ENCODE results near the gene CDC34. TPM values are rescaled to one million over a fixed set of nuclear protein-coding genes. Genes with fewer than 3 reads are reported as not detected.
A peak's percentile ranks its signal among the peaks of the same experiment; 100 is the strongest.

Gene CDC34
- total RNA-seq, 2 donors from 2014 or later: 77.0 to 101 TPM

- intact Hi-C loops (cut with DNase I): no loop called here
- H3K27me3 ChIP-seq: peaks cover 0 to 20% of the 10 kb centered on the region in 2 donors
- WGBS, 2 donors: 4 to 32% methylated on average over 5 to 74 of the region's 75 CpGs
- no peaks in the 10 kb centered on the region for H3K36me3 ChIP-seq (replicated peaks in 1 of 2; ENCODE audit: insufficient read depth in 1 of 2, low read depth in 2 of 2)
- ATAC-seq (peak; percentile 37), DNase-seq (peak in 1 of 4 donors; percentile 57)
- no peak overlapping the region for H3K27ac ChIP-seq
- no peak for TF ChIP-seq POLR2A (IDR thresholded peaks at IDR 0.05)
- TF ChIP-seq, protein P1, sequence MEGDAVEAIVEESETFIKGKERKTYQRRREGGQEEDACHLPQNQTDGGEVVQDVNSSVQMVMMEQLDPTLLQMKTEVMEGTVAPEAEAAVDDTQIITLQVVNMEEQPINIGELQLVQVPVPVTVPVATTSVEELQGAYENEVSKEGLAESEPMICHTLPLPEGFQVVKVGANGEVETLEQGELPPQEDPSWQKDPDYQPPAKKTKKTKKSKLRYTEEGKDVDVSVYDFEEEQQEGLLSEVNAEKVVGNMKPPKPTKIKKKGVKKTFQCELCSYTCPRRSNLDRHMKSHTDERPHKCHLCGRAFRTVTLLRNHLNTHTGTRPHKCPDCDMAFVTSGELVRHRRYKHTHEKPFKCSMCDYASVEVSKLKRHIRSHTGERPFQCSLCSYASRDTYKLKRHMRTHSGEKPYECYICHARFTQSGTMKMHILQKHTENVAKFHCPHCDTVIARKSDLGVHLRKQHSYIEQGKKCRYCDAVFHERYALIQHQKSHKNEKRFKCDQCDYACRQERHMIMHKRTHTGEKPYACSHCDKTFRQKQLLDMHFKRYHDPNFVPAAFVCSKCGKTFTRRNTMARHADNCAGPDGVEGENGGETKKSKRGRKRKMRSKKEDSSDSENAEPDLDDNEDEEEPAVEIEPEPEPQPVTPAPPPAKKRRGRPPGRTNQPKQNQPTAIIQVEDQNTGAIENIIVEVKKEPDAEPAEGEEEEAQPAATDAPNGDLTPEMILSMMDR (IDR thresholded peaks at IDR 0.05): no peak
- H3K4me3 ChIP-seq: no peak overlapping the region
- H3K9me3 ChIP-seq: no peaks in the 10 kb centered on the region
- peaks cover 29% of the 10 kb centered on the region for H3K4me1 ChIP-seq
These were observed 59.8 kb downstream of the CDC34 start for GRCh38 chr19:591099-591958.

Other genes with a start within 250 kb of the CDC34 start
- gene PLPP2, start 240.4 kb upstream of the CDC34 start, total RNA-seq: 10 to 100 TPM; 66.4 to 75.8 TPM
- gene MIER2, start 187.0 kb upstream of the CDC34 start, total RNA-seq: 1 to 10 TPM; 3.1 to 9.6 TPM
- 1 to 10 TPM in 1 of 2 donors, under 1 TPM in 1; 0.33 to 1.8 TPM for gene C2CD4C, start 122.6 kb upstream of the CDC34 start, total RNA-seq
- gene SHC2, start 70.7 kb upstream of the CDC34 start, total RNA-seq: 100 to 1,000 TPM; 119 to 137 TPM
- 1 to 10 TPM in 1 of 2 donors, not detected in 1; 3.6 TPM for gene MADCAM1, start 35.3 kb upstream of the CDC34 start, total RNA-seq
- gene TPGS1, start 24.3 kb upstream of the CDC34 start, total RNA-seq: 10 to 100 TPM; 34.5 to 62.0 TPM
- 1 to 10 TPM in 1 of 2 donors, not detected in 1; 5.3 TPM for gene GZMM, start 12.3 kb downstream of the CDC34 start, total RNA-seq
- 100 to 1,000 TPM; 176 to 264 TPM for gene BSG, start 40.8 kb downstream of the CDC34 start, total RNA-seq
- gene HCN2, start 58.1 kb downstream of the CDC34 start, total RNA-seq: under 1 TPM in 1 of 2 donors, not detected in 1; 0.26 TPM
- 10 to 100 TPM; 25.4 to 46.1 TPM for gene POLRMT, start 101.8 kb downstream of the CDC34 start, total RNA-seq
- gene FGF22, start 108.1 kb downstream of the CDC34 start, total RNA-seq: not detected
- gene RNF126, start 131.5 kb downstream of the CDC34 start, total RNA-seq: 10 to 100 TPM; 23.3 to 45.8 TPM
- 100 to 1,000 TPM in 1 of 2 donors, 10 to 100 TPM in 1; 72.4 to 236 TPM for gene FSTL3, start 144.6 kb downstream of the CDC34 start, total RNA-seq
- not detected for gene PRSS57, start 163.7 kb downstream of the CDC34 start, total RNA-seq
- 10 to 100 TPM; 14.8 to 32.6 TPM for gene PALM, start 177.2 kb downstream of the CDC34 start, total RNA-seq
- gene MISP, start 219.4 kb downstream of the CDC34 start, total RNA-seq: 1 to 10 TPM in 1 of 2 donors, under 1 TPM in 1; 0.99 to 3.4 TPM